Inflammatory macrophage treated with lipopolysaccharide for 1 hour (primary cell): Measurements from ENCODE around the gene WNT7B.

Experiments used
- DNase-seq, 2 donors: peaks; one replicate each; pipeline ENCODE4 v3.0.0-alpha.2; 2020 to 2022

Gene WNT7B

GRCh38 chr22:45884201-45885062, 92.5 kb downstream of the WNT7B start:
- no peak for DNase-seq

- DNase-seq, result no peak
Measured at GRCh38 chr22:45883811-45884170, 93.2 kb downstream of the WNT7B start.

DNA sequence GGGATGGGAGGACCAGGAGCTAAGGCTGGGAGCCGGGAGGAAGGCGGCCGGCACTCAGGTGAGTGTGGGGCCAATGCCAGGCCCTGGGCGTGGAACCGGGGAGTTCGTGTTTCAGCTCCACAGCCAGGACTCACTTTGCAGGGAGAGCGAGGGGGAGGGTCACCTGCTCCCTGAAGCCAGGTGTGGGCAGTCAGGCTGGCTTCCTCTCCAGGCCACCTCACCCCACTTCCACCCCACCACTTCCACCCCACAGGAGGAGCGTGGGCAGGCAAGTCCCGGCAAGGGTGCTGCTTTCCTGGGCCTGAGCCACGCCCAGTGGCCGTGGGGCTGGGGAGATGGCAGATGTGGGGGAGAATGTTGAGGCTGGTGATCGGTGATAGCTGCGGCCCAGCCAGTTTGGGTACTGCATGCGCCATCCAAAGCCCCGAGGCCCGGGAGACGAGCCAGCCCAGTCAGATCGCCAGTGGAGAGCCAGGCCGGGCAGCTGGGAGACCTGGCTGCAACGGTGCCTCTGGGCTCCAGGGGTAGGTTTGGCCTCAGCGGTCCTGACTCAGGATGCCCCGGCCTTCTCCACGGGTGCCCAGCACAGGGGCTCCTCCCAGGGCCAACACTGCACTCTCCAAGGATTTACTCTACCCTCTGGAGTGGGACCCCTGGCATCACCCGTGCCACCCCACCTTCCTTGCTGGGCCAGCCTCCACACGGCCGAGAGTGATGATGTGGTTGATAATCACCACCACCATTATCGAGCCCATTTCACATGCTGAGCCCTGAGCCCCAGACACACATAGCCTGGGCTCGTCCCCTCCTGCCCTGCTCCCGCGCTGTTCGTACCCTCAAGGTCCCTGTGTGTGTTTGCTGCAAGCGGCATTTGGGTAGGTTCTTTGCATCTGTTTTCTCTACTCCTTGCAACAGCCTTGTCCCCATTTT, 93.8 kb downstream of the WNT7B start:
- DNase-seq, result no peak

DNA sequence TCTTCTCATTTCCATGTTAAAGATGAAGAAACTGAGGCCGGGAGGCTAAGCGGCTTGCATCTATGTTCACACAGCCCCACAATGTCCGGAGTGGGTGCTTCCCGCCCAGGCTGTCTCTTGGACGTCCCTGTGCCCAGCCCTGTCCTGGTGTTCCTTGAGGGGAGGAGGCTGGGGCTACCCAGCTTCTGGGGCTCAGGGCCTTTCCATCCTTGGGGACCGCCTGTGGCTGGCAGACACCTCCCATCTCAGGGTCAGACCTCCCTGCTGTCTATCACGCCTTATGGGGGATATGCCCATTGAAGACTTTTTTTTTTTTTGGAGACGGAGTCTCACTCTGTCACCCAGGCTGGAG, 95.5 kb downstream of the WNT7B start:
- DNase-seq, result no peak

- DNase-seq, result no peak
Measured at GRCh38 chr22:45880716-45881523, 96.0 kb downstream of the WNT7B start.

GRCh38 chr22:45880091-45880715, 96.8 kb downstream of the WNT7B start:
- no peak for DNase-seq

DNA sequence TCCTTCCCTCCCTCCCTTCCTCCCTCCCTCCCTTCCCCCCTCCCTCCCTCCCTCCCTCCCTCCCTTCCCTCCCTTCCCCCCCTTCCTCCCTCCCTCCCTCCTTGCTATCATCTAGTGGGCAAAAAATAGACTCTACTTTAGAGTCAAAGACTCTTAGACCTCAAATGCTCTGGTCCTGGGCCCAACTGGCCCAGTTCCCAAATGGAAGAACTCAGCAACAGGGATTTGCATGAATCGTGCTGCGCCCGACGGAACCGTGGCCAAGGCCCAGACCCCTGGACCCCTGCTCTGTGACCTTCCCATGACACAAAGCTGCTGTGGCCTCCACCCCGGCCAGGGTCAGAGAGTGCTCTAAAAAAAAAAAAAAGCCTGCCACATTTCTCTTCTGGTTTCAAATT, 97.4 kb downstream of the WNT7B start:
- no peak for DNase-seq

DNA sequence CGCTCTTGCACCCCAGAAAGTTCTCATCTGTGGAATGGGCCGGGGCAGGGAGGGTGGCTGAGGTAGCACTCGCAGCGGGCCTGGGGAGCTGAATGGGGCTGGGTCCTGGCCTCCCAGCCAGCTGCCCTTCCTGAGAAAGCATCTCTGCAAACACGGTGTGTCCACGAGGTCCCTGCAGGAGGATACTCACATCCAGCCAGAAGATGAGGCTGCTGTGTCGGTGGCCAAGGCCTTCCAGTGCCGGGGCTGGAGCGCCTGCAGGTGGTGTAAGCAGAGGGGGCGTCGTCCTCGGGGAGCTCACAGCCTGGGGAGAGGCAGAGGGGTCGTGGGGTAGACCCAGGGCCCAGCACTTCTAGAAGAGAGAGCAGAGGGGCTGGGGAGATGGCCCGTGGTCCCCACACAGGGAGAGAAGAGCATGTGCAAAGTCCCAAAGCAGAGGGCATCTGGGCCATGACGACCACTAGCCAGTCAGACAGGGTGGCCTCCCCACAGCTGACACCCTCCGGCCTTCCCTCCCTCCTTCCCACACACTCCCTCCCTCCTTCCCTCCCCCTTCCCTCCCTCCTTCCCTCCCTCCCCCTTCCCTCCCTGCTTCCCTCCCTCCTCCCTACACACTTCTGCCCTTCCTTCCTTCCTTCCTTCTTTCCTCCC, 97.9 kb downstream of the WNT7B start:
- no peak for DNase-seq

DNA sequence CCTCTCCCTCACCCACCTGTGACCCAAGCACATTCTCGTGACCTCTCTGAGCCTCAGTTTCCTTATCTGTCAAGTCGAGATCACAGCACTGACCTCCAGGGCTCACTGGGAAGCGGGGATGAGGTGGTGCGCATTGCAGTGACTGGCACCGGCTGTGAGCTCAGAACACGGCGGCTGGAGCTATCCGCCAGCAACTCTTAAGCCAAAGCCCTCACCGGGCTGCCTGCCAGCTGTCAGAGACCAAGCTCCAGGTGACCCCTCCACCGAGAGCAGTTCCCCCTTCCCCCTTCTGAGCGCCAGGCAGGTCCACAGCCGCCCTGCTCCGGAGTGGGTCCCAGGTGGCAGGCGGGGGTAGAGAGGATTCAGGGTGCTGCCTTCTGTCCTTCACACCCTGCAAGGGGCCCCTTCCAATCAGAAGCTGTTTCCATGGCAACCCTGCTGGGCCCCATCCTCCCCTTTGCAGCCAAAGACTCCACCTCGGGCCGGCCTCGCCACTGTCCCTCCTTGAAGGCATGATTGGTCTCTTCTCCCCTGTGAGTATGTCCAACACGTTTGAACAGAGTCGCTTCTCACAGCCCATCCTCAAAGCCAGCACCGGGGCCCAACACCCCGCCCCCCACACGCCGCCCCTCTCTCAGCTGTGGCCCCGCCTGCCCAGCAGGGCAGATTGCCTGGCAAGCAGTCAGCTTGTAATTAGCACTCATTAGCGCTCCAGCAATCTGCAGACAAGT, 98.7 kb downstream of the WNT7B start:
- no peak for DNase-seq

- DNase-seq, result no peak
Measured at GRCh38 chr22:45877651-45878050, 99.3 kb downstream of the WNT7B start.

DNA sequence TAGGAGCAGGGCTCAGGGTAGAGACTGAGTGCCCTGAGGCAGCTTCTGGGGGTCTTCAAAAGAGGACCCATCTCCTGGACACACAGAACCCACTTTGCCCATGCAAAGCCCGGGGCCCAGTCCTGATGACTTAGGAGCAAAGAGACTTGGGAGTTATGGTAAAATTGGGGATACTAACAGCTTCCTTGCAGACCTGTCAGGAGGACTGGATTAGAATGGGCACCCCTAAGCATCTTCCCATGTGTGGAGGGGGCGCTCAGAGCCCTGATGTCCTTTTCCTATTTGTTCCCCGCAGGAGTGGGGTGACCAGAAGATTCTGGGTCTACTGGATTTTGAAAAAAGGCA, 100.0 kb downstream of the WNT7B start:
- DNase-seq, result no peak

- DNase-seq, result no peak
Measured at GRCh38 chr22:45876136-45877035, 100.6 kb downstream of the WNT7B start.

GRCh38 chr22:45872659-45873263, 104.2 kb downstream of the WNT7B start:
- no peak for DNase-seq

- DNase-seq, result peak in 1 of 2 donors; percentile 2
Measured at GRCh38 chr22:45871721-45872120, 105.2 kb downstream of the WNT7B start.
